Peyer's patch (tissue), 4 donors: ENCODE measurements around the gene CMKLR1.

ENCODE experiments used
- CTCF ChIP-seq, 6 experiments: fragments of 450-650 bp in 4 of 6; fragments of 200-600 bp in 2 of 6; sonication (generic) in 1 of 6; IDR thresholded peaks; one replicate each; pipeline ENCODE4 v1.5.1; 2017 to 2019; ENCODE audit warnings: antibody characterized with exemption in 6 of 6, mild to moderate bottlenecking in 3 of 6, moderate library complexity in 1 of 6
- POLR2A ChIP-seq, 2 donors: fragments of 450-650 bp; IDR thresholded peaks; one replicate each; pipeline ENCODE4 v1.5.1; 2017; ENCODE audit warnings: antibody characterized with exemption in 2 of 2, mild to moderate bottlenecking in 2 of 2, moderate library complexity in 2 of 2

GRCh38 chr12:108369736-108370396 lies 30.8 kb upstream of the CMKLR1 start:
- TF ChIP-seq CTCF (IDR thresholded peaks at IDR 0.05), result no peak
- TF ChIP-seq POLR2A (IDR thresholded peaks at IDR 0.05), result no peak
